ENCODE results near the gene FOXO6. TPM values are rescaled to one million over a fixed set of nuclear protein-coding genes. Genes with fewer than 3 reads are reported as not detected.

The FOXO6 gene
- total and polyA plus RNA-seq, 2 donors (not counting 1 experiment from before 2014, with no cell fraction given), result 0.06 to 0.15 TPM

- TF ChIP-seq CTCF (IDR thresholded peaks at IDR 0.05) (no peak), EZH2 (IDR thresholded peaks at IDR 0.05; ENCODE audit: borderline replicate concordance, insufficient read depth, low read depth, low read length, poor library complexity, severe bottlenecking) (no peak)
- no peaks in the 10 kb centered on the region for H3K9me3 Mint-ChIP-seq (ENCODE audit: insufficient read depth)
- H3K27me3 Mint-ChIP-seq, result peaks cover 14% of the 10 kb centered on the region
- ChIA-PET CTCF (interaction anchor here (0.9 to 2.0 kb wide), 2 partner anchors 12 to 162 kb away, joined by 3 to 5 read pairs; no protein-coding TSS in a partner anchor), POLR2A (no interaction called here)
- no peak overlapping the region for H3K4me3 Mint-ChIP-seq
- Histone ChIP-seq H2AFZ (ENCODE audit: insufficient read depth, low read depth, low read length, poor library complexity, severe bottlenecking) (no peak overlapping the region), H3K79me2 (ENCODE audit: control insufficient read depth, insufficient read depth, low read length) (no peaks in the 10 kb centered on the region), H3K36me3 (replicated peaks in 1 of 2; ENCODE audit: control extremely low read depth in 1 of 2, control insufficient read depth in 1 of 2, extremely low read depth in 1 of 2, insufficient read depth in 2 of 2, low read length in 1 of 2) (no peaks in the 10 kb centered on the region), H4K20me1 (ENCODE audit: control insufficient read depth, insufficient read depth, low read length, poor library complexity, severe bottlenecking) (no peaks in the 10 kb centered on the region), H3K9me3 (ENCODE audit: control extremely low read depth in 1 of 3, control insufficient read depth in 2 of 3, insufficient read depth in 1 of 3, low read length in 2 of 3) (no peaks in the 10 kb centered on the region), H3K4me2 (replicated peaks; ENCODE audit: low read depth, low read length, poor library complexity, severe bottlenecking) (no peak overlapping the region), H3K27me3 (replicated peaks in 1 of 4; ENCODE audit: control extremely low read depth in 1 of 4, control insufficient read depth in 3 of 4, insufficient read depth in 4 of 4, low read length in 3 of 4) (peaks cover 0 to 2% (median 0%) of the 10 kb centered on the region in 4 experiments), H3K9ac (ENCODE audit: low read length) (no peak overlapping the region), H3K27ac (ENCODE audit: low read length in 2 of 2) (no peak overlapping the region), H3K4me1 (ENCODE audit: control insufficient read depth in 2 of 2, insufficient read depth in 2 of 2, low read length in 2 of 2) (no peaks in the 10 kb centered on the region), H3K4me3 (ENCODE audit: control extremely low read depth in 1 of 5, extremely low read depth in 1 of 5, insufficient read depth in 1 of 5, low read depth in 2 of 5, low read length in 4 of 5) (no peak overlapping the region)
- H3K27ac Mint-ChIP-seq, result no peak overlapping the region
- intact Hi-C loops (cut with micrococcal nuclease), result no loop called here
- ATAC-seq (ENCODE audit: low read depth), result no peak
- 86% methylated on average over 10 of the region's 16 CpGs for WGBS (ENCODE audit: insufficient coverage)
- DNase-seq, result no peak
- H3K4me1 Mint-ChIP-seq, result no peaks in the 10 kb centered on the region
Observed at GRCh38 chr1:41428738-41429640, 67.8 kb downstream of the FOXO6 start.

GRCh38 chr1:41429641-41430035, 68.4 kb downstream of the FOXO6 start:
- Histone ChIP-seq H3K9me3 (ENCODE audit: control extremely low read depth in 1 of 3, control insufficient read depth in 2 of 3, insufficient read depth in 1 of 3, low read length in 2 of 3) (no peaks in the 10 kb centered on the region), H3K4me1 (ENCODE audit: control insufficient read depth in 2 of 2, insufficient read depth in 2 of 2, low read length in 2 of 2) (no peaks in the 10 kb centered on the region), H3K27ac (ENCODE audit: low read length in 2 of 2) (no peak overlapping the region), H4K20me1 (ENCODE audit: control insufficient read depth, insufficient read depth, low read length, poor library complexity, severe bottlenecking) (no peaks in the 10 kb centered on the region), H3K79me2 (ENCODE audit: control insufficient read depth, insufficient read depth, low read length) (no peaks in the 10 kb centered on the region), H3K27me3 (replicated peaks in 1 of 4; ENCODE audit: control extremely low read depth in 1 of 4, control insufficient read depth in 3 of 4, insufficient read depth in 4 of 4, low read length in 3 of 4) (peaks cover 0 to 2% (median 0%) of the 10 kb centered on the region in 4 experiments), H2AFZ (ENCODE audit: insufficient read depth, low read depth, low read length, poor library complexity, severe bottlenecking) (no peak overlapping the region), H3K4me3 (ENCODE audit: control extremely low read depth in 1 of 5, extremely low read depth in 1 of 5, insufficient read depth in 1 of 5, low read depth in 2 of 5, low read length in 4 of 5) (no peak overlapping the region), H3K36me3 (replicated peaks in 1 of 2; ENCODE audit: control extremely low read depth in 1 of 2, control insufficient read depth in 1 of 2, extremely low read depth in 1 of 2, insufficient read depth in 2 of 2, low read length in 1 of 2) (no peaks in the 10 kb centered on the region), H3K4me2 (replicated peaks; ENCODE audit: low read depth, low read length, poor library complexity, severe bottlenecking) (no peak overlapping the region), H3K9ac (ENCODE audit: low read length) (no peak overlapping the region)
- H3K4me1 Mint-ChIP-seq, result no peaks in the 10 kb centered on the region
- no peak for TF ChIP-seq CTCF (IDR thresholded peaks at IDR 0.05)
- no peak for TF ChIP-seq EZH2 (IDR thresholded peaks at IDR 0.05; ENCODE audit: borderline replicate concordance, insufficient read depth, low read depth, low read length, poor library complexity, severe bottlenecking)
- H3K9me3 Mint-ChIP-seq (ENCODE audit: insufficient read depth), result no peaks in the 10 kb centered on the region
- H3K27me3 Mint-ChIP-seq, result peaks cover 20% of the 10 kb centered on the region
- no peak overlapping the region for H3K4me3 Mint-ChIP-seq
- ATAC-seq (ENCODE audit: low read depth) (no peak), DNase-seq (no peak)
- WGBS (ENCODE audit: insufficient coverage), result 69% methylated on average over 5 of the region's 5 CpGs
- ChIA-PET POLR2A (no interaction called here), CTCF (interaction anchor here (2.0 kb wide), 1 partner anchor 12 kb away, joined by 5 read pairs; no protein-coding TSS in a partner anchor)
- intact Hi-C loops (cut with micrococcal nuclease), result no loop called here
- no peak overlapping the region for H3K27ac Mint-ChIP-seq

Data from B cell (primary cell).